Erythroblast (primary cell): ENCODE measurements around the gene AMACR.

Source experiments
- GATA1 ChIP-seq: IDR thresholded peaks from 2 replicates; pipeline ENCODE4 v1.6.1; 2011; ENCODE audit warnings: low read depth, mild to moderate bottlenecking, control low read depth, low read length, moderate library complexity
- POLR2A ChIP-seq: IDR thresholded peaks from 2 replicates; pipeline ENCODE4 v1.6.1; 2011; ENCODE audit warnings: mild to moderate bottlenecking, low read length

GRCh38 chr5:33978306-33978705 lies 29.5 kb downstream of the AMACR start:
- TF ChIP-seq POLR2A, result no peak
- no peak for TF ChIP-seq GATA1
